Activated CD4-positive, alpha-beta T cell treated with anti-CD3 and anti-CD28 coated beads for 36 hours (primary cell): ENCODE data around the gene NKX6-1. TPM values are rescaled to one million over a fixed set of nuclear protein-coding genes. Genes with fewer than 3 reads are reported as not detected.

ENCODE experiments used
- ATAC-seq: fragments of 200-7000 bp; cut with Tn5 transposase; one replicate; pipeline ENCODE4 v1.10.0; 2021; ENCODE audit warnings: mild to moderate bottlenecking, moderate library complexity
- CTCF ChIA-PET: fragments of 350-600 bp; sonication (Branson Sonifier 250); formaldehyde crosslinking; loops from one replicate; lab custom pipeline; 2021; ENCODE audit warnings: antibody characterized with exemption; lab: Charles Lee
- POLR2A ChIA-PET: fragments of 350-600 bp; sonication (Branson Sonifier 250); formaldehyde crosslinking; loops from one replicate; lab custom pipeline; 2021; ENCODE audit warnings: antibody characterized with exemption, inconsistent platforms; lab: Charles Lee
- DNase-seq: peaks from one replicate; pipeline ENCODE4 v3.0.0-alpha.2; 2020
- H3K27ac Mint-ChIP-seq: one replicate; pipeline ENCODE4 v1.8.0; 2021; ENCODE audit warnings: mixed read lengths
- H3K27me3 Mint-ChIP-seq: one replicate; pipeline ENCODE4 v1.8.0; 2021; ENCODE audit warnings: mixed read lengths
- H3K36me3 Mint-ChIP-seq: one replicate; pipeline ENCODE4 v1.8.0; 2021; ENCODE audit warnings: low read depth, mixed read lengths
- H3K4me1 Mint-ChIP-seq: one replicate; pipeline ENCODE4 v1.8.0; 2021; ENCODE audit warnings: mixed read lengths
- H3K4me3 Mint-ChIP-seq: one replicate; pipeline ENCODE4 v1.8.0; 2021; ENCODE audit warnings: mild to moderate bottlenecking, moderate library complexity, mixed read lengths
- H3K9me3 Mint-ChIP-seq: one replicate; pipeline ENCODE4 v1.8.0; 2021; ENCODE audit warnings: low read depth, mixed read lengths
- intact Hi-C, 2 experiments: fragments of 100-400 bp; cut with DNase I in 1 of 2; cut with micrococcal nuclease in 1 of 2; formaldehyde crosslinking; loops; one replicate each; pipeline versions ENCODE4 v1.14.2 to v1.15.1; 2022 to 2024; cut with DNase I, micrococcal nuclease
- total RNA-seq, 2 experiments: library from RNA; stranded (reverse); gene quantifications; one replicate each; pipeline ENCODE4 v1.2.3, GENCODE V29; 2021

NKX6-1 gene
- total RNA-seq, 2 experiments from 2014 or later, result not detected

DNA sequence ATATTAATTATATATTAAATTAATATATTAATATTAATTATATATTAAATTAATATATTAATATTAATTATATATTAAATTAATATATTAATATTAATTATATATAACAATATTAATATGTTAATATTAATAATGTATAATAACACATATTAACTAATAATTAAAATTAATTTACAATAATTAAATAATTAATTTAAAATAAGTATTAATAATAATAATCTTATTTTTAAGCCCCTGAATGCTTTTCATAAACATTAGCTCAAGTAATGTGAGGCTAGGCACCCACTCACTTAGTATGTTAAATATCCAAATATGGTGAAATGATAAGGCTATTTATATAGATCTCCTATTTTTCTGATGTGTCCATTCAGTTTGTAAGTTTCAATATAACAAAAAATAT lies 26.9 kb downstream of the NKX6-1 start:
- Mint-ChIP-seq H3K27me3 (peaks cover 27% of the 10 kb centered on the region), H3K27ac (no peak overlapping the region), H3K4me3 (no peak overlapping the region), H3K4me1 (no peaks in the 10 kb centered on the region), H3K9me3 (no peaks in the 10 kb centered on the region), H3K36me3 (no peaks in the 10 kb centered on the region)
- DNase-seq (no peak), ATAC-seq (no peak)
- POLR2A ChIA-PET, result no interaction called here
- CTCF ChIA-PET, result no interaction called here
- intact Hi-C loops, result no loop called here

DNA sequence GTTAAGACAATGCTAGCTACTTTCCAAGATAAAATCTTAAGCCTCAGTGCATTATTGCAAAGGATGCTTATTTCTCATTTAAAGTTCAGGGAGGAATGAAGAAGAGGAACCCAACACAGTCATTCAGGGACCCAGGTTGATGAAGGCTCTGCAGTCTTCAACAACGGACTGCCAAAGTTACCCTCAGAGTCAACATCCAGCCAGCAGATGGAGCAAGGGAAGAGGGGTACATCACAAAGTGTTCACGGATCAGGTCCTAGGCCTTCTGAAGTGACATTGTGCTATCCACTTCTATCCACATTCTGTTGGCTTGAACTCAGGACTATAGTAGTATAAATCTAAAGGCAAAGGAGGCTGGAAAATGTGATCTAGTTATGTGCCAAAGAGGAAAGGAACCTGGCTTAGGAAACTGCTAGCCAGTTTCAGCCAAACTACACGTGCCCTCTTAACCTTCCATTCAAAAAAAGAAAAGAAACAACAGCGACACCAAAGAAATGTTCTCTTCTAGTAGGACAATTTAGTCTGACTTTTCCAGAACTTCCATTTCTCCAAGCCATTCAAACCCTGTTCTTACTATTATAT lies 28.8 kb downstream of the NKX6-1 start:
- Mint-ChIP-seq H3K4me1 (no peaks in the 10 kb centered on the region), H3K4me3 (no peak overlapping the region), H3K9me3 (no peaks in the 10 kb centered on the region), H3K36me3 (no peaks in the 10 kb centered on the region), H3K27ac (no peak overlapping the region), H3K27me3 (peaks cover 20% of the 10 kb centered on the region)
- DNase-seq (peak; percentile 20), ATAC-seq (no peak)
- intact Hi-C loops, result no loop called here
- ChIA-PET CTCF (no interaction called here), POLR2A (no interaction called here)

DNA sequence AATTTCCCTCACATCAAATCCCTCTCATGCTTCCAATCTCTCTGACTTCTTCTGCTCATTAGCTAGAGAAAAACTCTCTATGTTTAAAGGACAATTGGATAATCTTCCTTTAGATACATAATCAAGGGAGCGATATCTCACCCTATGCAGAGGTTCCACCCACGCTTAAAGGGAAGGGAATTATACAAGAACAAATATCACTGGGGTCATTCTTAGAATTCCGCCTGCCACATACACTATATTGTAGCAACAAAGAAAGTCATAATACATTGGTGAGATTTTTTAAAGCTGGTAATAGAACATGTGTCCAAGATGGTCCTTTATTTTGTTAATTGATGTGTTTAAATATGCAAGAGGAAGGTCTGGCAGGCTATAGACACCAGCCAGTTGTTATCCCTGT lies 31.5 kb downstream of the NKX6-1 start:
- ChIA-PET POLR2A (no interaction called here), CTCF (interaction anchor here (0.8 kb wide), 1 partner anchor 16 kb away, joined by 3 read pairs; no protein-coding TSS in a partner anchor)
- intact Hi-C loops, result no loop called here
- no peaks in the 10 kb centered on the region for H3K36me3 Mint-ChIP-seq
- no peaks in the 10 kb centered on the region for H3K4me1 Mint-ChIP-seq
- H3K4me3 Mint-ChIP-seq, result no peak overlapping the region
- no peak for DNase-seq
- ATAC-seq, result no peak
- H3K9me3 Mint-ChIP-seq, result no peaks in the 10 kb centered on the region
- H3K27ac Mint-ChIP-seq, result no peak overlapping the region
- H3K27me3 Mint-ChIP-seq, result peaks cover 12% of the 10 kb centered on the region

DNA sequence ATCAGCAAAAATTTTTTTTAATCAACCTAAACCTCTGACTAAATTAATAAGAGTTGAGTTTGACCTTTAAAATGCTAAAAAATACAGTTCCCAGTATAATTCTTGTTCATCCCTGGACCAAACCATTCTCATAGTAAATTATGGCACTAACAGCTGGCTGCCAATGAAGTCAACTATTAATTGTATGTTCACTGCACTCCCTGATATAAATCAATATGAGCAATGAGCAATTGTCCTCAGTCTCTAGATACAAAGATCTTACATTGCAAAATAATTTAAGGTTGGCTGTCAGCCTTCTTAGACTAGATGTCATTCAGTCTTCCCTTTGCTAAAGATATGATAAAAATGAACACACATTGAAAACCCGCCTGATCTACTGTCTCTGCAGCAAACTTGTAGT lies 39.3 kb downstream of the NKX6-1 start:
- ATAC-seq, result no peak
- no peak overlapping the region for H3K4me3 Mint-ChIP-seq
- CTCF ChIA-PET, result no interaction called here
- no peak for DNase-seq
- no peaks in the 10 kb centered on the region for H3K9me3 Mint-ChIP-seq
- POLR2A ChIA-PET, result no interaction called here
- H3K36me3 Mint-ChIP-seq, result no peaks in the 10 kb centered on the region
- intact Hi-C loops, result no loop called here
- peaks cover 27% of the 10 kb centered on the region for H3K27me3 Mint-ChIP-seq
- no peaks in the 10 kb centered on the region for H3K4me1 Mint-ChIP-seq
- no peak overlapping the region for H3K27ac Mint-ChIP-seq

DNA sequence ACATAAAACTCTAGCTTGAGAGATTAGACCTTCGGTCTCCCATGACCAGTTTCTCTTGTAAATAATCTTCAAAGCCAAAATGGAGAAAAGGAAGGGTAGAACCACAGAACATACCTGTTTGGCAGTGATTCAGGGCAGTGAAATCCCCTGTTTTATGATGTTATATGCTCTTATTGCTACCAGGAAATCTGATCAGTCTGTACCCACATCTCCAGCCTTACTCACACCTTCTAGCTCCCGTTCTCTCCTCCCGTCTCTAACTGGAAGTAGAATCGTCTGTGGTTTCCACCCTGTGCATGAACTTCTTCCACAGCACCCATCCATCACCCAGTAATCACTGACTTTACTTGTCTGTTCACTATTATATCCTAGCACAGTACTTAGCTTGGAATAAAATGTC lies 42.9 kb downstream of the NKX6-1 start:
- Mint-ChIP-seq H3K4me1 (no peaks in the 10 kb centered on the region), H3K36me3 (no peaks in the 10 kb centered on the region), H3K27me3 (peaks cover 20% of the 10 kb centered on the region), H3K27ac (no peak overlapping the region), H3K4me3 (no peak overlapping the region), H3K9me3 (no peaks in the 10 kb centered on the region)
- intact Hi-C loops, result no loop called here
- ATAC-seq (no peak), DNase-seq (no peak)
- ChIA-PET POLR2A (no interaction called here), CTCF (no interaction called here)

DNA sequence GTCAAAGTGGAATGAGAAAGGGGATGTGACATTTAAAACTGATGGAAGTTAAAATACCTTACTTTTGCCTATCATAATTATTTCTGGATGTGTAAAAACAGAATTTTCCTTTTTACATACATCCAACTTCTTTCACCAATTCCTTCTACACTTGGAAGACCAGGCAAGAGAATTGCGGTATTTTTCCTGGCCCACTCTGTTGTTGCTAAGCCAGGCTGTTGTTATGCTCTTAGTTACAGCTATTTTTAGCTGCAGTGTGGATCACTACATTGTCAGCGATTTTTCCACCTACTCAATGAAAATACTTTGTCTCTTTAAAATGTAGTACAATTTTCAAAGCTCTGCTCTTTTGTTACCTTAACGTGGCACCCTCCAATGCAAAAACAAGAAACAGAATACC lies 43.4 kb downstream of the NKX6-1 start:
- ChIA-PET POLR2A (no interaction called here), CTCF (no interaction called here)
- no peaks in the 10 kb centered on the region for H3K4me1 Mint-ChIP-seq
- no peaks in the 10 kb centered on the region for H3K36me3 Mint-ChIP-seq
- intact Hi-C loops, result no loop called here
- peaks cover 19% of the 10 kb centered on the region for H3K27me3 Mint-ChIP-seq
- no peaks in the 10 kb centered on the region for H3K9me3 Mint-ChIP-seq
- DNase-seq (no peak), ATAC-seq (no peak)
- H3K4me3 Mint-ChIP-seq, result no peak overlapping the region
- no peak overlapping the region for H3K27ac Mint-ChIP-seq

DNA sequence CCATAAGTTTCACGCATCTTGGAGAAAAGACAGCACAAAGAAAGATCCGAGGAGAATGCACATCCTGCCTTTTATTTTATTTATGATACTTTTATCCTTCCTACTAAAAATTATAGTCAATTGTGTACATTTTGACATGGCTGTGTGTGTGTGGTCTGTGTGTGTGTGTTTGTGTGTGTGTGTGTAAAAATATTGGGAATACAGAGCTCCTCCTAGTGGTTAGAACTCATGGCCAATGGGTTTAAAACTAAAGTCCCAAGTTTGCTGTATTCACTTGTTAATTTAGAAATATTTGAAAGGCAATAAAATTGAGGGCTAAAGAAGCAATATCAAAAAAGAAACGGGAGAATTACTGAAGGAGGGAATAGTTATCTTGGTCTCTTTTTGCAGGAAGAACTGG lies 47.5 kb downstream of the NKX6-1 start:
- intact Hi-C loops, result no loop called here

DNA sequence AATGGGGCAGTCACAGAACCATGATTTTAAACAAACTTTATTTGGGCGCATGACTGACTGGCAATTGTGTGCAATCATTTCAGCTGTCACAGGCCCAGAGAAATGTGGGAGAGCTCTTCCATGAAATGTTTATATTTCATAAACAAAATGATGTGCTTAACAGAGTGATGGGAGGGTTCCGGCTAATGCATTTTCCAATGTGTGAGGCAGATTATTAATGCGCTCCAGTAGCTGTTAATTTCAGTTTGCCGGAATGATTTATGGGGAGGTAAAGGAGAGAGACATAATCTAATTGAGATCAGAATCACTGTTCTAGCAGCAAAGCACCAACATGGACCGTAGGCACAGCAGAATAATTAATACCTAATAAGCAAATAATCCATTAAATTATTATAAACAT lies 55.6 kb downstream of the NKX6-1 start:
- DNase-seq (no peak), ATAC-seq (no peak)
- H3K4me3 Mint-ChIP-seq, result no peak overlapping the region
- peaks cover 12% of the 10 kb centered on the region for H3K27me3 Mint-ChIP-seq
- intact Hi-C loops, result no loop called here
- no peaks in the 10 kb centered on the region for H3K4me1 Mint-ChIP-seq
- no peak overlapping the region for H3K27ac Mint-ChIP-seq
- no peaks in the 10 kb centered on the region for H3K36me3 Mint-ChIP-seq
- CTCF ChIA-PET, result no interaction called here
- no peaks in the 10 kb centered on the region for H3K9me3 Mint-ChIP-seq
- POLR2A ChIA-PET, result no interaction called here

More for the DNA sequence above, 47.5 kb downstream of the NKX6-1 start:
- DNase-seq (no peak), ATAC-seq (no peak)
- no peaks in the 10 kb centered on the region for H3K36me3 Mint-ChIP-seq
- H3K9me3 Mint-ChIP-seq, result no peaks in the 10 kb centered on the region
- no peaks in the 10 kb centered on the region for H3K4me1 Mint-ChIP-seq
- ChIA-PET POLR2A (no interaction called here), CTCF (interaction anchor here (1.0 to 1.5 kb wide), 3 partner anchors 17 to 807 kb away, joined by 3 to 4 read pairs (median 3); no protein-coding TSS in a partner anchor)
- H3K4me3 Mint-ChIP-seq, result no peak overlapping the region
- H3K27me3 Mint-ChIP-seq, result peaks cover 18% of the 10 kb centered on the region
- H3K27ac Mint-ChIP-seq, result no peak overlapping the region

DNA sequence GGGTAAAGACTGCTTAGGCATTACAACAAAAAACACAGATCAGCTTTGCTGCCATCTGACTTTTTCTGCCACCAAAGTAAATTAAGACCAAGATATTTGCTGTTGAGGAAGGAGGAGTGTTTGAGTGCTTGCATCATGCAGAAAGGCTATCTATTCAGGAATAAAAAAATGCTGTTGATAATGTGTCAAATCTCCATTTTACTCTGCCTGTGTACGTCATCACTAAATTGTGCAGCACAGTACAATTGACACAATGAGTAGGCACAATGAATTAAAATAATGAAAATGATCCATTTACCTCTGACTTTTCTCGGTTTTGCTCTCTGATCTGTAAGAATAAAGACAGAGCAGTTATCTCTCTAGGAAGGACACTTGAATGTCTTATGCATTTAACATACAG lies 56.3 kb downstream of the NKX6-1 start:
- H3K4me1 Mint-ChIP-seq, result no peaks in the 10 kb centered on the region
- no peak overlapping the region for H3K4me3 Mint-ChIP-seq
- intact Hi-C loops, result no loop called here
- no peaks in the 10 kb centered on the region for H3K36me3 Mint-ChIP-seq
- H3K9me3 Mint-ChIP-seq, result no peaks in the 10 kb centered on the region
- CTCF ChIA-PET, result no interaction called here
- H3K27me3 Mint-ChIP-seq, result peaks cover 17% of the 10 kb centered on the region
- DNase-seq, result no peak
- POLR2A ChIA-PET, result no interaction called here
- no peak for ATAC-seq
- no peak overlapping the region for H3K27ac Mint-ChIP-seq

Other genes starting within 250 kb of the NKX6-1 start
- under 1 TPM; 0.12 to 0.21 TPM for gene CDS1, start 83.8 kb upstream of the NKX6-1 start, total RNA-seq